Measurements from ENCODE around the gene FMR1. TPM values are rescaled to one million over a fixed set of nuclear protein-coding genes. Genes with fewer than 3 reads are reported as not detected.

FMR1 gene
- total and polyA plus RNA-seq, 2 donors (not counting 3 experiments of a cell fraction or from before 2014, with no cell fraction given), result 8.8 to 36.4 TPM

- DNase-seq (ENCODE audit: low read depth, low spot score), result no peak
- Histone ChIP-seq H3K36me3 (ENCODE audit: control insufficient read depth in 2 of 2, extremely low read depth in 1 of 2, insufficient read depth in 2 of 2, low read length in 2 of 2) (no peaks in the 10 kb centered on the region), H3K4me2 (ENCODE audit: insufficient read depth, low read length) (no peak overlapping the region), H3K27ac (ENCODE audit: insufficient read depth, low read depth, low read length) (no peak overlapping the region), H3K9me3 (replicated peaks; ENCODE audit: control insufficient read depth, insufficient read depth, low read length) (no peaks in the 10 kb centered on the region), H3K4me1 (ENCODE audit: control insufficient read depth, extremely low read depth, insufficient read depth, low read length) (no peaks in the 10 kb centered on the region), H4K20me1 (replicated peaks; ENCODE audit: control insufficient read depth, extremely low read depth, insufficient read depth, low read length) (no peaks in the 10 kb centered on the region), H3K4me3 (replicated peaks in 1 of 3; ENCODE audit: insufficient read depth in 1 of 3, low read depth in 1 of 3, low read length in 3 of 3) (no peak overlapping the region), H3K9ac (replicated peaks; ENCODE audit: extremely low read depth, insufficient read depth, low read length) (no peak overlapping the region), H3K79me2 (ENCODE audit: control insufficient read depth, insufficient read depth, low read length) (no peaks in the 10 kb centered on the region), H2AFZ (ENCODE audit: low read depth, low read length) (no peak overlapping the region), H3K9me1 (replicated peaks; ENCODE audit: control insufficient read depth, extremely low read depth, insufficient read depth, low read length) (no peaks in the 10 kb centered on the region), H3K27me3 (ENCODE audit: control insufficient read depth in 2 of 2, insufficient read depth in 2 of 2, low read length in 2 of 2) (no peaks in the 10 kb centered on the region)
- no peak for FAIRE-seq
- CTCF ChIA-PET, result no interaction called here
- no peak for TF ChIP-seq CTCF (IDR thresholded peaks at IDR 0.05; ENCODE audit: extremely low read depth in 1 of 2, insufficient read depth in 1 of 2, low read depth in 1 of 2, low read length in 2 of 2)
- no peak for TF ChIP-seq EZH2 (IDR thresholded peaks at IDR 0.05; ENCODE audit: borderline replicate concordance, low read depth, low read length, severe bottlenecking)
- no peak for TF ChIP-seq MYC (IDR thresholded peaks at IDR 0.05; ENCODE audit: low read depth, low read length)
- no peak for TF ChIP-seq FOS (IDR thresholded peaks at IDR 0.05; ENCODE audit: borderline replicate concordance, insufficient read depth, low read length)
- TF ChIP-seq JUN (IDR thresholded peaks at IDR 0.05; ENCODE audit: borderline replicate concordance, insufficient read depth, insufficient read length, low read depth), result no peak
- no peak for TF ChIP-seq GATA2 (IDR thresholded peaks at IDR 0.05; ENCODE audit: insufficient read depth, insufficient read length, low read depth, low read length)
- TF ChIP-seq POLR2AphosphoS5 (IDR thresholded peaks at IDR 0.05; ENCODE audit: insufficient read depth, low read depth, low read length), result no peak
- TF ChIP-seq POLR2A (IDR thresholded peaks at IDR 0.05; ENCODE audit: low read depth, low read length), result no peak
- dilution Hi-C loops (cut with MboI; ENCODE audit: extremely low pct_ligation_motif_present, low sequenced_read_pairs) (no loop called here), intact Hi-C loops (cut with micrococcal nuclease) (no loop called here)
- BruUV-seq (replicated peaks), result no TSS peak
- POLR2A ChIA-PET, result no interaction called here
These were observed 34.0 kb upstream of the FMR1 start for GRCh38 chrX:147877726-147878125.
